Endometrium (tissue), 2 donors: ENCODE measurements around the gene NHSL2.
"Not testable (repeated sequence)": the region's sequence is repeated elsewhere in the genome, so short reads cannot be mapped to it uniquely, and the experiment has no call there.

Experiments
- FAIRE-seq: peaks from 2 replicates; lab custom pipeline; 2012; peaks lifted over from hg19 to GRCh38; lab: Jason Lieb, UNC
- donor health status: control.
- donor health status: control.

The NHSL2 gene

DNA sequence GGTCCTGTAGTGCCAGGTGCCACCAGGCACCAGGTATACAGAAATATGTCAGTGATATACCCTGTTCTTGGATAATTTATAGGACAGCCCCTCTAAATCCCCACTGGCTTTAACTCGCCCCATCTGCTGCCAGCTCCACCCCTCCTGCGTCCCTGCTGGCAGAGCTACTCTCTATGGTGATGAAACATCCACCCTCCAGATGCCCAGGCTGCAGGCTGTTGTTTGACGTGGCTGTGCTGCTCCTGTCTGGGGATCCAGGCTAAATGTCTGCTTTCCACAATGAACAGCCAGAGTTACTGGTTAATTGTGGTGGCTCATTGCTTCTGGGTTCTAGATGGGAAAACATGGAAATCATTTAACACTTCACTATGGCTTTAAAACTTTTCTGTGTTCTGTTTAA, 12.9 kb downstream of the NHSL2 start:
- no peak for FAIRE-seq

DNA sequence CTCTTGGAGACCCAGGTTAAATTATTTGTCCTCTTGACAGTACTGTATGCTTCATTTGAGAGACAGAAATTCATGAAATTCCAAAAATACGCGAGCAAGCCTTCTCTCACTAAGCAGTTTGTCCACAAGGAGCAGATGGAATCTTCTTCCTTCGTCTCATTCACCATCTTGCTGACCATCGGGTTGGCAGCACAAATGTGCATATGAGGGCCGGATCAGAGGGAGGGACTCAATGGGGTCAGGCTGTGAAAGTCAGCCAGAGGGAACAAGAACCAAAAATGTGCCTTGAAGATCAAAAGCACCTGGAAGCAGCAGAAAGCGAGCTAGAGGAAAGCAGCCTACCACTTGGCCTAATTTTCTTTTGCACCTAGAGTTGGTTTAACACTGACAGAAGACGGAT, 16.4 kb downstream of the NHSL2 start:
- FAIRE-seq: no peak

DNA sequence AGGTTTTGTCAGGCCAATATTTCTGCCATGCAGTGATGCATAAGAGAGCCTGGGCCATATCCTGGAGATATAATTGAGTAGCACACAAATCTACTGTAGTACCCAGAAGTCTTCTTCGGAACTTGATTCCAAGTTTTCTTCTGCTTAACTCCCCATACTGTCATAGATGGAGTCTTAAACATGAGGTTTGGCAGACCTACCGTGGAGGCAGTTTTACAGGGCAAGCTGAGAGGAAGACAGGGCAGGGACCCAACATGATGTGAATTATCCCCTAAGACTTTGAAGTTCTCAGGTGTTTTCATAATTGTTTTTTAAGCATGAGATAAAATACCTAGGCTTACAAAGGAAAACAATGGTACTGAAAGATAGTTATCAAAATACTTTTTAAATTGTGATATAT, 18.2 kb downstream of the NHSL2 start:
- FAIRE-seq: no peak

DNA sequence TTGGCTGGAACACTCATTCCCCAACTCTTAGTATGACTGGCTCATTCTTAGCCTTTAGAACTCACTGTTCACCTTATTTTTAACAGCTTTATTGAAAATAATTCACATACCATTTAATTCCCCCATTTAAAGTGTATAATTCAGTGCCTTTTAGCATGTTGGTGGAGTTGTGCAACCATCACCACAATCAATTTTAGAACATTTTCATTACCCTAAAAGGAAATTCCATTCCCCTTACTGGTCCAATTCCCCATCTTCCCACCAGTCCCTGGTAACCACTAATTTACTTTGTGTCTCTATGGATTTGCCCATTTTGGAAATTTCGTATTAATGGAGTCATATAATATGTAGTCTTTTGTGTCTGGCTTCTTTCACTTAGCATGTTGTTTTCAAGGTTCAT, 19.7 kb downstream of the NHSL2 start:
- FAIRE-seq: no peak

DNA sequence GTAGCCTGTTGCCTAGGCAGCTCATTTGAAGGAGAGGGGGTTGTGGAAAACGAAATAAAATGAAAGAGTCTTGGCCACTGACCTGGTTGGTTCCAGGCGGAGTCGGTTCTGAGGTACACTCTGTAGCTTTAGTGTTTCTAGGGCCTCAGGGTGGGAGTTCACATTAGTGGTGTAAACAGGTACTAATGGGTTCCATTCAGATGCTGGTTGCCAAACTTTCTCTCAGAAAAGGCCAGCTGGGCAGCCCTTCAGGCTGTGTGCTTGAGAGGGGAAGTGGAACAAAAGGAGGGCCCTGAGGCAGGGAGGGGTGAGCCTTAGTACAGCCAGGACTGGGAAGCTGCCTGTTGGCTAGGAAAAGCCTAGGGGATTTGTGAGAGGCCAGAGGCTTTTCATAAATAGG, 24.8 kb downstream of the NHSL2 start:
- FAIRE-seq: no peak

DNA sequence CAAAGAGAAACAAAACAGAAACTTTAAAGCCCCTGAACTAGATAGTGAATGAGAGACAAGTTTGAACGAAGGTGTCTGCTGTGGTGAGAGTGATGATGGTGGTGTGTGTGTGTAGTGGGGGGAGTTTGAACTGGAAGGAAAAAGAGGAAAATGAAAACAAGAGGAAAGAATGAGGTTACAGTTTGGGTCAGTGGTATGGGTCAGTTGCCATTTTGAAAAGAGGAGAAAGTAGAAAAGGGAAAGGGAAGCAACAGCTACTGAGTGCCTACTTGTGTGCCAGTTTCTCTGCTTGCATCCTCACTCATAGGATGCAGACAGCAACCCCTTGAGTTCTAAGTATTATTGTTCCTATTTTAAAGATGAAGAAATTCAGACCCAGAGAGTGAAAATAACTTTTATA, 26.0 kb downstream of the NHSL2 start:
- no peak for FAIRE-seq

DNA sequence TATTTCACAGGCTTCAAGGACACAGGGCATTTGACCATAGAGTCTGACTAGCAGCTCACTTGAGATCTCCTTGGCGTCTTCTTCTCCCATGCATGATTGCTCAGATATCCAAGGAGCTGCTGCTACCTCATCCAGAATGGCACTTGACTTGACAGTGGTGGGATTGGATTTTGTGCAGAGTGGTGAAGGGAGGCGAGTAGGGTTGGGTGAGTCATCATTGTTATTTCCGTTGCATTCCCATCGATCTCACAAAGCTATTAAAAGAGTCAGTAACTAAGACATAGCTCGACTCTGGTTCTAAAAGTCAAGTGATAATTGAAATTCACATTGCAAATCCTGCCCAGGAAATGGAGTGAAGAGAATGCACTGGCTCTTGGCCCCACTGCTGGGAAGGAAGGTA, 27.7 kb downstream of the NHSL2 start:
- FAIRE-seq: no peak

DNA sequence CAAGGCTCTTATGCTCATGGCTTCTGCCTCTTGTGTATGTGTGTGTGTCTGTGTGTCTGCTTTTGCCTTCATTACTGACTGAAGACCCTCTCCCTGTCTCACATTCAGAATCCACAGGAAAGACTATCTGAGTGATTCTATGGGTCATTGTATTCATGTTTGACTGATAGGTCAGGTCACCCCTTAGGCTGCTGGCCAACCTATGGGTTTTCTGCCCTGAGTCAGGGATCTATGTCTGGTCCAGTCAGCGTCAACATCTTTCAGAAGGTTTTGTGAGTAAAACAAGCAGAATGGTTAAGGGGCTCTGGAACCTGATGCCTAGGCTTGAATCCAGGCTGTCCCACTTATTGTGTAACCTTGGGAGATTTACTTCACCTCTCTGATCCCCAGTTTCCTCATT, 30.5 kb downstream of the NHSL2 start:
- no peak for FAIRE-seq

DNA sequence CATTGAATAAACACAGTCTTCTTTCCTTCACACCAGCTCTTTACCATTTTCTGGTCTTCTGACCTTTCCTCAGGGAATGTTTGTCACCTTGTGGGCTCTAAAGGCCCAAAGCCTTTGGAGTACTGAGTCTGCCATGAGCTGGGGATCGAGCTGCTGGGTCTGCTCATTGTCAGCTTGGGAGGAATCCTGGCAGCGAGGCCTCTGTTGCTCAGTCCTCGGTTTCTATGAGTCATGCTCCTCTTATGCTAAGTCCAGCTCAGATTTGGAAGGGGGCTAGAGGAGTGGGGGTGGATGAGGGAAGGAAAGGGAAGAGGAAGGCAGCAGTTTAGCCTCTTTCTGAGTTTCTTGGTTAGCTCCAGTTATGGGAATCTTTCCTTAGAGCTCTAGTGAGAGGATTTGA, 31.1 kb downstream of the NHSL2 start:
- no peak for FAIRE-seq

DNA sequence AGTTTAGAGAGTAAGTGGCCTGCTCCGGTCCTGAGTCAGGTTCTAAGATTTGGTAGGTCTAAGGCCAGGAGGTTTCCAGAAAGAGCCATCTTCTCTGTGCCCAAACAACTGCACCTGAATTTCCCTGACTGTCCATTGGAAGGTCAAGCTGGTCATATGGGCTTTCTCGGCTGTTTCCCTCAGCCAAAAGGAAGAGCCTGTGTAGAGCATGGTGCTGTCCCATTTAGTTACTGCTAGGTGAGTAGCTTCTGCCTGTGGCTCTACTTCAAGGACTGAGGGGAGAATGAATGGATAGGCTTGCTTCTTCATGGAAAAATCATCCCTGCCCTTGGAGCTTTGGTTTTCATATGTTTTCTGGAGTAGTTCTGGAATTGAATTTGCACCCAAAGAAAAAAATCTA, 33.7 kb downstream of the NHSL2 start:
- no peak for FAIRE-seq

DNA sequence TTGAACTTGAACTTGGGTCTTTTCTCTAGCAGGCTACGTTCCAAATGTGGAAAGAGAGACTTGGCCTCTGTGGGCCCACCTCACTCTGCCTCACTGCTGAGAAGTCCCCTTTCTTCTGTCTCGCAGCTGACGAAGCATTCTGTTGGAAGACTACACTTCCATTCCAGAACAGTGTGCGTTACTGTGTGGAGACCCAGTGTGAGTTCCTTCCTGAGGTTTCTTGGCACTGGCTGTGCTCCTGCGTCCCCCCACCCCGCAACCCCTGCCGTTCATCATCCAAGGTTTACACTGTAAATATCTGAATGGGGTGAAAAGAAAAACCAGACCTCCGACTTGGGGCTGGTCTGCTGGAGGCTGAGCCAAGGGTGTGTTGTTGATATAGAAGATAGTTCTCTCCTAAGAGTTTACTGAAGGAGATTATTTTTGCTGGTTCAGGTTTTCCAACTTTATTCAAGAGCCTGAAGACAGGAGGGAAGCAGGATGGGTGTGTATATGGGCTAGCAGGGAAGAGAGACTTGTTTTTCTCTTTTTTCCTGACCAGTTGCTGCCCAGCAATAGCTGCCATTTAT, 34.7 kb downstream of the NHSL2 start:
- no peak for FAIRE-seq

DNA sequence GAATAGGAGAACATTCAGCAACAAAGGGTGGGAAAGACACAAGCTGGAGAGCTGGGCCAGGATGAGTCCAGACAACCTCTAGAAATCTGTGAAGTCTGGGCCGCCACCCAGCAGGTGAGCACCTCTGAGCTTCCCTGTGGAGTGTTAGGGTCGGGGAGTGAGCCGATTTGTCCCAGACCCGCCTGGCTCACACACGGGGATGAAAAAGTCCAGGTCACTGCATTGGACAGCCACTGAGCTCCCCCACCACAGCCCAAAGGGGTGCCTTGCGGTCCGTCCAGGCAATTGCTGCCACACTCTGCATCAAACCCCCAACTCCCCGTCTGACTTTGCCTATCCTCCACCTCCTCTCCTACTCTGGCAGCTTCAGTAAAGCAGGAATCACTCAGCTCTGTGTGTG, 38.7 kb downstream of the NHSL2 start:
- no peak for FAIRE-seq

DNA sequence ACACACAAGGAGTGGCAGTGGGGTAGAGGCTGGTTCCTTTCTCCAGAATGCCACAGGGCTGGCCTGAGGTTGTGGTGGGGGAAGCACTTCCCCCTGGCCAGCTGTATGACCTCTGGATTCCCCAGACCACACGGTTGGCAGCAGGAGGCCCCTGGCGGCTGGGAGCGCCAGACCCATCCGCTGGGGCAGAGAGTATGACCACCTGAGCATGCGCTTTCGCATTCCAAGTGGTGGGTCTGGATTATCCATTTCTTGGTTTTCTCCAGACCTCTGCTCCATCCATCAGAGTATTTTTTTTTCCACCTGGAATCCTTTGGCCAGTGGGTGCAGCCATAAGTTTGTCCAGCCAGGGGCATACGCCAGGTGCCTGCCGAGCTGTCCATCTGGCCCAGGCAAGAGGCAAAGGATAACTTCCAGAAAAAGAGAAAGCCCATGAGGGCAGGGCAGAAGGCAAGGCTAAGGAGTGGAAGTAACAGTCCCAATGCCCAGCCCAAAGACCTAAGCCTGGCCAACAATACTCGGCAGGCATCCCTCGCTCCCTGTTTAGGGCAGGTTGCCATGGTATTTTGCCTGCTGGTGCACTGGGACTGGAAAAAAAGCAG, 39.3 kb downstream of the NHSL2 start:
- FAIRE-seq: no peak

DNA sequence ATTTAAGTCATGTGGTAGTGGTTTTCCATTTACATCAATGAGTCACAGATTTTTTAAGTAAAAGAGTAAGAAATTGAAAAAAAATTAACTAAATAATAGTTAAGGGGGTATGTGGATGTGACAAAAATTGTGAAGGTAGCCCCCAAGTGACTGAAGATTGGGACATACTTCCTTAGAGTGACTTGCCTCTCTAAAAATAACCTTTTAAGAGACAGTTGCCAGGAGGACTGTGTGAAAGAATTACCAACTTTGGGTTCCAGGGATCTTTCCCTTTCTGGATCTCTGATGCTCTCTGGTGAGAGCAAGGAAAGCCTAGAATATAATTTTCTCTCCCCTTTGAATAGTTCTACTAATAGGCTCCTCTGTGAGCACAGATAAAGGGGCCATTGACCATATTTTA, 42.7 kb downstream of the NHSL2 start:
- FAIRE-seq: no peak

DNA sequence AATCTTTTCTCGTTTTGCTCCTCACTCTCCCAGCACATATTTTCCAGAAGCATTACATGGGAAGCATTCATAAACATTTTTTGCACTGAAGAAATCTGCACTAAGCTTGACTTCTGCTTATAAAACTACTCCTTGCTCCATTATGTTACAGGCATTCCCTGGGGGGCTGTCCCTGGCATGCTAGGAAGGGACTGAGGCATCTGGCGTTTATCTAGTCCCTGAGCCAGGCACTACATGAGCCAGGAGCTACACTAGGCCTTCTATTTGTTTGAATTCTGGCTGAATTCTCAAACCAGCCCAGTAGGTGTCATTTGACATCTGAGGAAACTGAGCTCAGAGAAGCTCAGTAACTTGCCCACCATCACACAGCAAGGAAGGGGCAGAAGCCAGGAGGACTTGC, 43.3 kb downstream of the NHSL2 start:
- FAIRE-seq: no peak

DNA sequence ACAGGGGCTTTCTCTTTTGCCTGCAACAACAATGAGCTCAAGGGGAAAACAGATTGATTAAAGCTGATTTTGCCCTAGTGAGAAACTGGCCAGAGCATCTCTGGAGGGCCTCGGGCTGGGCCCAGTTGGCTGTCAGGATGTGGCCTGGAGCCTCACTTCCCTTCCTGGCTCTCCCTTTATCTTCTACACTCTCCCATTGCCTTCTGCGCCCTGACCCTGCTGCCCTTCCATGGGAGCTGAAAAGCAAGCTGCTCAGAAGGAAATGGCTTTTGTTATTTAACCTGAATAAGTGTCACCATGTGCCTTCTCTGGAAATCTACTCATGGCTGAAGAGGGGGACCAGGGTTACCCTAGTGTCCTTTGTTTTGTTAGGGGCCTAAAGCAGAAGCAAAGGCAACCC, 43.8 kb downstream of the NHSL2 start:
- no peak for FAIRE-seq

DNA sequence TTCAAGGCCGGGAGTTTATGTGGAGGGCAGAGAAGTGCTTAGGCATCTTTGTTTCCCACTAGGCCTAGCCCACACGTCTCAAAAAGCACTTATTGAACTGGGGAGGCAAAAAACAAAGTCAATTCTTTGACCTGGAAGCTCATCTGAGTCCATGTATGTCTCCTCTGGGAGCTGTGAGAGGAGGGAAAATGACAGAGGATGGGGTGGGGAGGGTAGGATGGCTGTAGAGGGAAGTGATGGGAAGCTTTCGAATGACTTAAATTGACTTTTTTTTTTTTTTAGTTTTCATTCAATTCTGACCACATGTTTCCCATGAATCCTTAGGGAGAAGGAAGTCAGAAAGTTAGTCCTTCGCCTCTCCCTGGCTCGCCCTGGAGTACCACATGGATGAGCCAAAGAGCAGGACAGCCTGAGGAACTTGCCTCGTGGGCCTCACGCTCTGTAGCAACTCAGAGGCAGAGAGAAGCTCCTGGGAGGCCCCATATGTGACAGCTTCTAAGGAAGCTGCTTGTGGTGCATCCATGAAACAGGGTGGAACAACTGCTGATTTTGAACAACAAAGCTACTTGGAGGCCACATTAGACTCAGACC, 45.0 kb downstream of the NHSL2 start:
- no peak for FAIRE-seq

DNA sequence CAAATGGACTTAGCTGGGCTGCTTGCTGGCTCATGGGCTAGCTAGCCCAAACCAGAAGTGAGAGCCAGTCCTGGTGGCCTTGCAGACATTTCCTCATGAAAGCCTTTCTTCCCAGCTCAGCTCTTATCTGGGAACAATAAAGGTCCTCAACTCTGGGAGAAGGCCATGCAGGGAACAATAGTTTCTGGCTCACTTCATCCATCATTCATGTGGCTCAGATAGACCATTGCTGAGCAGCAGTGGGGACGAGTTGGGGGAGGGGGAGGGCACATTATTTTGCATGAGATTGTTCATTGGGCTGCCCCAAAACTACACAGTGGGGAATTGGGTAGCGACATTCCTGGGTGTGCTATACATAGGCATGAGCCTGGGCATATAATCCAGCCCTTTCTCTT, 47.6 kb downstream of the NHSL2 start:
- FAIRE-seq: no peak

DNA sequence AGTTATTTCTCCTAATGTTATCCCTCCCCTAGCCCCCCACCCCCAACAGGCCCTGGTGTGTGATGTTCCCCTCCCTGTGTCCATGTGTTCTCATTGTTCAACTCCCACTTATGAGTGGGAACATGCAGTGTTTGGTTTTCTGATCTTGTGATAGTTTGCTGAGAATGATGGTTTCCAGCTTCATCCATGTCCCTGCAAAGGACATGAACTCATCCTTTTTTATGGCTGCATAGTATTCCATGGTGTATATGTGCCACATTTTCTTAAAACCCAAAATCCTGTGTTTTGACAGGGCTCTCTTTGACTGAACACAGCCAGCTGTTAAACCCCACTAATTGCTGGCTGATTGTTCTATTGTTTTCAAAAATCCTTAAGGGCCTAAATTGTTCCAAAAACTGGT, 53.5 kb downstream of the NHSL2 start:
- FAIRE-seq: not testable (repeated sequence)

DNA sequence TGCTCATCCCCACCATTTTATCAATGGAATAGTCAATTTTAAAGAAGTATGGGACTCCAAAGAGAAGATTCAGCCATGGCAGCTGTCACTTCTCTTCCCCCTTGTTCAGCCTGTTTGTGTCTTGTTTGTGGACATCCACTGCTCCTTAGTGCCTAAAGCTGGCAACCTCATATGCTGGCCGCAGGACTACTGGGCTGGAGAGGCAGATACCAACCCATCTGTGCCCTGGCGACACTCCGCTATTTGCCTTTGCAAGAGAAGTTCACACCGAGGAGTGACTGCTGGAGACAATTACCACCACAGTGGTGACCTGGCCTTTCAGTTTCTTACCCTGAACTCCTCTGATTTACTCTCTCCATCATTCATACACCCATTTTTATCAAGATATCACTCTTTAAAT, 64.3 kb downstream of the NHSL2 start:
- FAIRE-seq: no peak

DNA sequence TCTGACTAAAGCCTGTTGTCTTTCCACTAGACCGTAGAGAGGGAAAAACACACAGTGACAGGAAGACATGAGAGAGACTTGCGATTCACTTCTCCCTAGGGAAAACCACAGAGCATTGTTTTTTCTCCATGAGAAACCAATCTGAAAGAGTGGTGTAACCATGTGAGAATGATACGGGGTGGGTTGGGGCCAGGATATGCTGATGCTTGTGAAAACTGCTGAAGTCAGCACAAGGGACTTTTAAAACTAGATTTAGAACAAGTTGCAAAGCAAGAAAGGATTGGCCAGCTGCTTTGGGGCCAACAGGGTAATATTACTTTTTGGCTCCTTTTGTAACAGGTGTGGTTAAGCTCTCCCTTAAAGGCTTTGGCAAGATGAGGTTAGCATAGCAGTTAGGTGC, 66.1 kb downstream of the NHSL2 start:
- no peak for FAIRE-seq

DNA sequence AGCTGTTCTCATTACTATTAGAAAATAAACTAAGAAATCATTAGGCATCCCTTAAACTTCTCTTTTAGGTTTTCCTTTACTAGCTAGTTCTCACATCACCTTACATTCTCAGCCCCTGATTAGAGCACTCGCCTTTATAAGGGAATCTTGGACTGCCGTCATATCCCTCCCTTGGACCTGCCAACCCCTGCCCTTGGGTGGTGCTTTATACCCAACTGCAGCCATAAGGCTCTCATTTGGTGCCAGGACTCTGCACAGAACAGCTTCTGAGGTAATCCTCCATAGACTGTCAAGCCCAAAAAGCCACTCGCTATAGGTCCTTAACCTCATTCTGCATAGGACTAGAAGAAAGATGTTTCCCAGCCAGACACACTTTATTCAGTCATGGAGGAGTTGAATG, 67.5 kb downstream of the NHSL2 start:
- FAIRE-seq: no peak

DNA sequence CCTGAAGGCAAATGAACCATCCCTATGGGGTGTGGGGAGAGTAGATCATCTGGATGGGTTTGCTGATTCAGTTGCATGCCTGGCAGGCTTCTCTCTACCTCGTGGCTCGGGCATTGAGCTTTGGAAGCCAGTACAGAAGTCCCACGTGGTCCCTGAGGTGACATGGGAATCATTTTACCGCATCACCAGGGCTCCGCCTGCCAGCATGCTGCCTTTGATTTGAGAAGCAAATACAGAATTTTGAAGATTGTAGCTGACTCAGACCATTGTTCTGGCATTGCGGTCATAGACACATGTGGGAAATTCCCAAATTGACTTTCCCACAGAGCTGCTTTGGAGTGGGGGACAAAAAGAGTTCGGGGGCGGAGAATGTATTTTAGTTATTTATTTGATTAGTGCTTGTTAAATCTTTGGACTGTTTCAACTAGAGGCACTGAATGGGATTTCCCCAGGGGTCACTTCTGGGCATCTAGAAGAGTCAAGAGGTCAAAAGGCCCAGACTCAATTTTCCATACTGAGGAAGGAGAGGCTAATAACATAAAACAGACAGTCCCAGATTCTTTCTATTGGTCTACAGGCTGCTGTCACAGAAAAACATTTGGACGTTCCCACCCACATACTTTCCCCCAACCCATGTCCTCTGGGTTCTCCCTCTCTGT, 79.3 kb downstream of the NHSL2 start:
- FAIRE-seq: no peak

DNA sequence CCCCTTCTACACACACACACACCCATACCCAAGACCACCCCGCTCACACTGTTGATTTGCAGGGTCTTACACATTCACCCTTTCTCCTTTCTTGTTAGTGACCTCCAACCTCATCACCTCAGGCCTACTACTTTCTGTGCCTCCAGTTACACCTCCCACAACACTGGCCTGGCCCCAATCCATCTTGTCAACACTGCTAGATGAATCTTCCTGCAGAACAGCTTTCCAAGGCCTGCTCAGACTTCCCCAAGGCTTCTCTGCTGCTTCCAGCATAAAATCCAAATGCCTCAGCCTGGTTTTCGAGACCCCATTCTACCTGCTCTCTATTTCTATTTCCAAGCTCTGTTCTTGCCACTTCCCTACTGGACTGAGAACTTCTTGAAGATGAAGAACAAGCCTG, 79.9 kb downstream of the NHSL2 start:
- FAIRE-seq: no peak
